ENCODE results near the gene JAK1.

DNA sequence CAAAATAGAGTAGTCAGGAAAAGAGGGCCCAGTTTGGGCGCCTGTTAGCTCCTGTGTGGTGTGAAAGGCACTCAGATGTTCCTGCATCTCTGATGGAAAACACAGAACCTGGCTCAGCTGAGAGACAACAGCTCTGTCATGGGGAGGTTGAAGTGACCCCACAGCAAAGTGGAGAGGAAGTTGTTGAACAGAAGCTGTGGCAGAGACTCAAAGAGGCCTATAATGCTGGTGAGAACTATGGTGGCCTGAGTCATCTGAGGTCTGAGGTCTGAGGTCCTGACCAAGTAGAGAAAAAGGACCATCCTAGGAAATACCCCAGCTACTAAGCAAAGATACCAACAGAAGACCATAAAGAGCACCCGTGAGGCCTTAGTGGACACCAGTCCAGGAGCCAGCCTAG is 45.6 kb upstream of the JAK1 start:
- TF ChIP-seq GATA2 (IDR thresholded peaks at IDR 0.05; ENCODE audit: low read depth, low read length) (no peak), GATA3 (IDR thresholded peaks at IDR 0.05; ENCODE audit: low read depth, low read length) (no peak)

Data from SH-SY5Y (cell line).